Thymus (tissue), 11 donors: ENCODE measurements around the gene EHBP1. TPM values are rescaled to one million over a fixed set of nuclear protein-coding genes. Genes with fewer than 3 reads are reported as not detected.

Experiments
- DNase-seq, 9 donors: peaks; one replicate each; pipeline ENCODE4 v3.0.0-alpha.2; 2013; ENCODE audit warnings: low spot score in 9 of 9, low read depth in 6 of 9, missing footprints in 1 of 9
- H3K27ac ChIP-seq, 2 donors: one replicate each; pipeline ENCODE4 v1.5.1; 2013; ENCODE audit warnings: control low read depth in 1 of 2, low read depth in 1 of 2, low read length in 1 of 2, mild to moderate bottlenecking in 1 of 2, moderate library complexity in 1 of 2
- H3K27me3 ChIP-seq, 2 donors: one replicate each; pipeline ENCODE4 v1.5.1; 2013; ENCODE audit warnings: low read length in 1 of 2; ENCODE audit not compliant: control insufficient read depth in 2 of 2, insufficient read depth in 1 of 2
- H3K36me3 ChIP-seq, 2 donors: one replicate each; pipeline ENCODE4 v1.5.1; 2013; ENCODE audit warnings: low read length in 1 of 2, mild to moderate bottlenecking in 1 of 2, moderate library complexity in 1 of 2; ENCODE audit not compliant: control insufficient read depth in 2 of 2, insufficient read depth in 2 of 2
- H3K4me1 ChIP-seq, 2 donors: one replicate each; pipeline ENCODE4 v1.5.1; 2013; ENCODE audit warnings: low read length in 2 of 2; ENCODE audit not compliant: control insufficient read depth in 2 of 2, insufficient read depth in 2 of 2
- H3K4me3 ChIP-seq, 2 donors: one replicate each; pipeline ENCODE4 v1.5.1; 2013; ENCODE audit warnings: low read length in 2 of 2, control low read depth in 1 of 2, mild to moderate bottlenecking in 1 of 2
- H3K9me3 ChIP-seq, 2 donors: one replicate each; pipeline ENCODE4 v1.5.1; 2013; ENCODE audit warnings: low read length in 1 of 2, mild to moderate bottlenecking in 1 of 2; ENCODE audit not compliant: control insufficient read depth in 2 of 2, insufficient read depth in 1 of 2
- WGBS: extraction: QIAGEN DNeasy Blood & Tissue Kit; methylation state at CpG from one replicate; pipeline ENCODE4 v1.1.7; 2013; 5-methylcytosine and 5-hydroxymethylcytosine counted together
- polyA plus RNA-seq: library from polyadenylated mRNA; stranded (reverse); fragments of 200-250 nt; gene quantifications from one replicate; pipeline ENCODE4 v1.2.3, GENCODE V29; 2013
- total RNA-seq: library from RNA; stranded (reverse); fragments of 120-200 nt; gene quantifications from one replicate; pipeline ENCODE4 v1.2.4, GENCODE V29; 2013
- donor health status: healthy.

Gene EHBP1
- total and polyA plus RNA-seq, 2 donors, result 11.2 to 19.5 TPM

DNA sequence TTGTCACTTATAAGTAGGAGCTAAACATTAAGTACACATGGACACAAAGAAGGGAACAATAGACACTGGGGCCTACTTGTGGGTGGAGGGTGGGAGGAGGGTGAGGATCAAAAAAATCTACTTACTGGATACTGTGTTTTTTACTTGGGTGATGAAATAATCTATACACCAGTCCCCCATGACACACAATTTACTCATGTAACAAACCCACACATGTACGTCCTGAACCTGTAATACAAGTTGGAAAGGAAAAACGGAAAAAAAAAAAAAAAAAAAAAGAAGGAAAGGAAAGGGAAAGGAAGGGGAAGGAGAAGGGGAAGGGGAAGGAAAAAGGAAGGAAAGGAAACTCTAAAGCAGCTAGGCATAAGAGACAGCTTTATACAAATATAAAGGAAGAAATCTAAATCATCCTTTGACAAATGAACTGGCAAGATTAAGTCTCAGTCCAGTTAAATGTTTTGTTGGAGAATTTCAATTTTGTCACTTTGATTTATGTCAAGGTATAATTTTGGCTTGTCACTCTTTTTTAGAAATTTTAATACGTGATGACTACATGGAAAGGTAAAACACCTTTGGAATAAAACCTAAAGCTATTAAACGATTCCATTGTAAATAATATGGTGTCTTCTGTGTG, 175.8 kb downstream of the EHBP1 start:
- Histone ChIP-seq H3K27me3 (no peaks in the 10 kb centered on the region), H3K4me3 (no peak overlapping the region), H3K9me3 (no peaks in the 10 kb centered on the region), H3K36me3 (no peaks in the 10 kb centered on the region), H3K27ac (no peak overlapping the region), H3K4me1 (no peaks in the 10 kb centered on the region)
- 98% methylated on average over 4 of the region's 4 CpGs for WGBS
- no peak for DNase-seq

DNA sequence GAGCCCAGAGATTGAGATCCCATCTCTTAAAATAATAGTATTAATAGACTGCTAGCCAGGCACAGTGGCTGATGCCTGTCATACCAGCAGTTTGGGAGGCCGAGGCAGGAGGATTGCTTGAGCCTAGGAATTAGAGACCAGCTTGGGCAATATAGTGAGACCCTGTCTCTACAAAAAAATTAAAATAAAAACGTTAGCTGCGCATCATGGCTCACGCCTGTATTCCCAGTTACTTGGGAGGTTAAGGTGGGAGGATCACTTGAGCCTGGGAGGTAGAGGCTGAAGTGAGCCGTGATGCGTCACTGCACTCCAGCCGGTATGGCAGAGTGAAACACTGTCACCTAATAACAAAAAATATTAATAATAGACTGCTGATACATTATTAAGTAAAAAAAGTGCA, 178.1 kb downstream of the EHBP1 start:
- no peaks in the 10 kb centered on the region for H3K36me3 ChIP-seq
- no peaks in the 10 kb centered on the region for H3K4me1 ChIP-seq
- H3K9me3 ChIP-seq, result no peaks in the 10 kb centered on the region
- H3K27me3 ChIP-seq, result no peaks in the 10 kb centered on the region
- no peak overlapping the region for H3K27ac ChIP-seq
- H3K4me3 ChIP-seq, result no peak overlapping the region
- WGBS, result 99% methylated on average over 7 of the region's 7 CpGs
- no peak for DNase-seq

DNA sequence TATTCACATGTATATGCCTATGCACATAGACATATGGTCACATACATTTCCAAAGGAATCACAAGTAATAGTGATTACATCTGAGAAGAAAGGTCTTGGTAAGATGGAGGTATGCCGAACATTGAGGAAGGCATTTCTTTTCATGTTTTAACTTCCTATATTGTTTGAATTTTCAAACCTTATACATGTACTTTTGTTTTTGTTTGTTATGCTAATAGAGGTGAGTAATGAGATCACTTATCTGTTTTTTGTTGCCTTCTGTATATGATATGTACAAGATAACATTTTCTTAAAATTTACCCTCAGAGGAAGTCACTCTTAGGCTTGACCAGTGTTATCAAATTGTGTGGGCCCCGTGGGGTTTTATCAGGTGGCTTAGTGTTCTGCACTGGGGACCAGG, 178.6 kb downstream of the EHBP1 start:
- H3K36me3 ChIP-seq, result no peaks in the 10 kb centered on the region
- no peak for DNase-seq
- H3K27me3 ChIP-seq, result no peaks in the 10 kb centered on the region
- no peak overlapping the region for H3K27ac ChIP-seq
- no peaks in the 10 kb centered on the region for H3K9me3 ChIP-seq
- H3K4me3 ChIP-seq, result no peak overlapping the region
- H3K4me1 ChIP-seq, result no peaks in the 10 kb centered on the region
- 94% methylated on average over 2 of the region's 2 CpGs for WGBS

DNA sequence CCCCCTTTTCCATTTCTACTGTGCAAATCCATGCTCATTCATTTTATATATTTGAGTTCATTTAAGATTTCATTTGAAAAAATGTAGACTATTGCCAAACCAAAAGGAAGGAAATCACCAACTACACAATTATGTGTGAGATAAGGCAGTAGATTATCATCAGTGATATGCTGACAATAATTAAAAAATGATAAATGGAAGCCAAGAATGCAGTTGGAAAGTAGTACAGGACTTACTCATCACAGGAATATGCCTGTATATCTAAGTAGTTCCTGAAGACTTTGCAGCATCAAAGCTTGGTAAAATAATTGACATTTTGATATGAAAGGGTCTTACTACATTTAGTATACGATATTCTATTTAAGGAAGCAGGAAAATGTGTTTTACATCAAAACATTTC, 179.0 kb downstream of the EHBP1 start:
- Histone ChIP-seq H3K4me1 (no peaks in the 10 kb centered on the region), H3K27me3 (no peaks in the 10 kb centered on the region), H3K9me3 (no peaks in the 10 kb centered on the region), H3K4me3 (no peak overlapping the region), H3K36me3 (no peaks in the 10 kb centered on the region), H3K27ac (no peak overlapping the region)
- no peak for DNase-seq
- WGBS, result 90% methylated on average over 1 of the region's 1 CpG

DNA sequence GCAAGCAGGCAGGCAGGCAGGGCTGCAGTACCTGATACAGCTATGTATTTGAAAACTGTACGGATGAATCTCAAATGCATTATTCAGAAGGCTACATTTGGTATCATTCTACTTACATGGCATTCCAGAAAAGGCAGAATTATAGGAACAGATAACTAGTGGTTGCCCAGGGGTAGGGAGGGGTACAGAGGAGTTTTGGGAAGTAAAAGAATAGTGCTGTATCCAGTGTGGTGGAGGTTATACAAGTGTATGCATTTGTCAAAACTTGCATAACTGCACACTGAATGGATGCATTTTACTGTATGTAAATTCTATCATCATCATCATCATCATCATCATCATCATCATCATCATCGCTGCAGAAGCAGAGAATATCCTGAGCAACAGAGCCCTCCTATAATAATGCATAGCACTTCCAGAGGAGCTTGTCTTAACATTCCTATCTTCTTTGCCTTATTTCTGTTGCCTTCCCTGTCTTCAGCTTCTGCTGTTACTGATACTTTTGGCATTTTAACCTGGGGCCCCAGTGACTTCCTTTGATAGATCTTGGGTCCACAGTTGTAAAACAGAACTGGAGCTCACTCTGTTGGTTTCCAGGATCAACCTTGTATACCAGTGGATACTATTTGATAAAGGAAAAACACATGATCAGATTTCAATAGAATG, 189.6 kb downstream of the EHBP1 start:
- Histone ChIP-seq H3K27me3 (no peaks in the 10 kb centered on the region), H3K4me1 (no peaks in the 10 kb centered on the region), H3K36me3 (no peaks in the 10 kb centered on the region), H3K4me3 (no peak overlapping the region), H3K9me3 (no peaks in the 10 kb centered on the region), H3K27ac (no peak overlapping the region)
- no peak for DNase-seq
- WGBS, result over 99% methylated on average over 2 of the region's 2 CpGs

DNA sequence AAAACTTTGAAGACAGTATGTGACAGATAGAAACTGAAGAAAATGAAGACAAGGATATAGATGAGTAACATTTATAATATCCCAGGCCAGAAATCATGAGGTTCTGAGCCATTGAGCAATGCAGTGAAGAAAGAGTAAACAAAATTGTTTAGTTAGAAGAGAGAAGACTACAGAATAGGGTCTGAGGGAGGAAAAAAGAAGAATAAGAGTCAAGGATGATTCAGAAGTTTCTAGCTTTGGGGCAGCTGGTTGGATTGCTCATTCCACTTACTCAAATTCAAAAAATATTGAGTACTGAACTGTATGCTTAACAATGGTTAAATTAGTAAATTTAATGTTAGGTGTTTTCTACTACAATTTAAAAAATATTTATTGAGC, 190.1 kb downstream of the EHBP1 start:
- no peak overlapping the region for H3K27ac ChIP-seq
- H3K36me3 ChIP-seq, result no peaks in the 10 kb centered on the region
- H3K4me3 ChIP-seq, result no peak overlapping the region
- H3K27me3 ChIP-seq, result no peaks in the 10 kb centered on the region
- no peaks in the 10 kb centered on the region for H3K4me1 ChIP-seq
- H3K9me3 ChIP-seq, result no peaks in the 10 kb centered on the region
- no peak for DNase-seq

DNA sequence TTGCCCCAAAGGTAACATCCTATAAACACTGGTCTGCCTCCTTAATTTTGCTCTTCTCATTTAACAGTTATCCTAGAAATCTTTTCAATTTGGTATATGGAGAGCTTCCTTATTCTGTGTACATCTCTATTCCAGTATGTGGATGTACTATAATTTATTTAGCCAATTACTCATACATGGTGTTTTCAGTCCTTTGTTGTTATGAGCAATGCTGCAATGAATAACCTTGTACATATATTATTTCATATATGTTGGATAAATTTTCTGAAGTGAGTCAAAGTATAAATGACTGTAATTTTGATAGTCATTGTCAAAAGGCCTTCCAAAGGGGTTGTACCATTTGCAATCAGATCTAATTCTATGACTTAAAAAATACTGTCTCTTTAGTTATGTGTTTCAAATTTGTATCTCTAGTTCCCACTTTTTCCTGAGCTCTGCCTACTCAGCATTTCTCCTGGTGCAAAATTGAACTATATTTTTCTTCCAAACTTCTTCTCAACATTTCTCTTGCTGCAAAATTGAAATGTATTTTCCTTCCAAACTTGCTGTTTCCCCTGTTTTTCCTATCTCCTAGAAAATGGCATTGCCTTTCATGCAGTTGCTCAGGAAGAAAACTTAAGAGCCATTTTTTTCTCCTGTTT, 191.8 kb downstream of the EHBP1 start:
- Histone ChIP-seq H3K27ac (no peak overlapping the region), H3K27me3 (no peaks in the 10 kb centered on the region), H3K9me3 (no peaks in the 10 kb centered on the region), H3K4me3 (no peak overlapping the region), H3K4me1 (no peaks in the 10 kb centered on the region), H3K36me3 (no peaks in the 10 kb centered on the region)
- no peak for DNase-seq

DNA sequence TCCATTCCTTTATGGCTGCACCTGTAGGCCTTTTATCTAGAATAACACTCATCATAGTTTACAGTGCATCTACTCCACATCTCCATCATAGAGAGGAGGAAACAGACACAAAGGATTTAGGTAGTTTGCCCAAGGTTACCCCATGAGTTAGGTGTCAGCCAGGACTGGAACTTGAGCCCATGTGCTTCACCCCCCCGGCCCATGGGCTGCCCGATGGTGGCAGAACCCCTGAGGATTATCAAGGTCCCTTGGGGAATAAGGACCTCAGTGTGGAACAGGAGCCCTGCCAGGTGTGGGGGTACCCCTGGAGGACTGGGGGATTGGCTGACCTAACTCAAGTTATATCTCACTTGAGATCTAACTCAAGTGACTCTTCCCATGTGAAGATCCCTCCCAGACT, 198.8 kb downstream of the EHBP1 start:
- H3K27me3 ChIP-seq, result no peaks in the 10 kb centered on the region
- no peaks in the 10 kb centered on the region for H3K9me3 ChIP-seq
- 100% methylated on average over 2 of the region's 2 CpGs for WGBS
- no peak overlapping the region for H3K27ac ChIP-seq
- no peaks in the 10 kb centered on the region for H3K36me3 ChIP-seq
- no peak overlapping the region for H3K4me3 ChIP-seq
- H3K4me1 ChIP-seq, result no peaks in the 10 kb centered on the region
- no peak for DNase-seq

DNA sequence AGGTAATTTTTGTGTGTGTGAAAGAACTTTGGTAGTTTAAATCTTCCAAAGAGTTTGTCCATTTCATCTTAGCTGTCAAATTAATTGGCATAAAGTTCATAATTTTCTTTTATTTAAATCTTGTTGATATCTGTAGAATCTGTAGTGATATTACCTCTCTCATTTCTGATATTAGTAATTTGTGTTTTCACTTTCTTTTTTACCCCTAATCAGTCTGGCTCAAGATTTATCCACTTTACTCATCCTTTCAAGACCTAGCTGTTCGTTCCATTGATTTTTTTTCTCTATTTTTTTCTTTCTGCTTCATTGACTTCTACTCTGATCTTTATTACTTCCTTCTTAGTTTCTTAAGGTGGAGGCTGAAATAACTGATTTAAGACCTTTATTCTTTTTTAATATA, 202.6 kb downstream of the EHBP1 start:
- Histone ChIP-seq H3K9me3 (no peaks in the 10 kb centered on the region), H3K36me3 (no peaks in the 10 kb centered on the region), H3K27ac (no peak overlapping the region), H3K4me1 (no peaks in the 10 kb centered on the region), H3K27me3 (no peaks in the 10 kb centered on the region), H3K4me3 (no peak overlapping the region)
- no peak for DNase-seq
- 85% methylated on average over 1 of the region's 1 CpG for WGBS
